NCI-H510A treated with DMSO at 0.1 percent for 48 hours (cell line): ENCODE measurements around the gene CCDC194.
"Not testable (repeated sequence)": the region's sequence is repeated elsewhere in the genome, so short reads cannot be mapped to it uniquely, and the experiment has no call there.

Source experiments
- DNase-seq: peaks from one replicate; lab custom pipeline; 2025; lab: John Stamatoyannopoulos, UW

Gene CCDC194

GRCh38 chr19:17370026-17370587 is 23.9 kb downstream of the CCDC194 start:
- no peak for DNase-seq

DNA sequence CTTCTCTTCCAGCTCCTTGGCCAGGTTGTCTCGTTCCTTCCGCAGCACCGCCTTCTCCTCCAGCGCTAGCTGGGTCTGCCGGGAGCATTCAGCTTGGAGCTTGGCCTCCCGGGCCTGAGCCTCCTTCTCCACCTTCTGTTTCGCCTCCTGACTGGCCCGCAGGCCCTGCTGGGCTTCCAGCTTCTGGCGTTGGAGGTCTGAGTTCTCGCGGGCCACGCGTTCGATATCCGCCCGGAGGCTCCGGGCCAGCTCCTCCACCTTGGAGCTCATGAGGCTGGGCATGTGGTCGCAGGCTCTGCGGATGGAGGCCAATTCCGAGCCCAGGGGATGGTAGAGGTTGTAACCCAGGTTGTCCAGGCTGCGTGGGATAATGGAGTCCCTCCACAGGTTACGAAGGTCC is 28.6 kb downstream of the CCDC194 start:
- no peak for DNase-seq

DNA sequence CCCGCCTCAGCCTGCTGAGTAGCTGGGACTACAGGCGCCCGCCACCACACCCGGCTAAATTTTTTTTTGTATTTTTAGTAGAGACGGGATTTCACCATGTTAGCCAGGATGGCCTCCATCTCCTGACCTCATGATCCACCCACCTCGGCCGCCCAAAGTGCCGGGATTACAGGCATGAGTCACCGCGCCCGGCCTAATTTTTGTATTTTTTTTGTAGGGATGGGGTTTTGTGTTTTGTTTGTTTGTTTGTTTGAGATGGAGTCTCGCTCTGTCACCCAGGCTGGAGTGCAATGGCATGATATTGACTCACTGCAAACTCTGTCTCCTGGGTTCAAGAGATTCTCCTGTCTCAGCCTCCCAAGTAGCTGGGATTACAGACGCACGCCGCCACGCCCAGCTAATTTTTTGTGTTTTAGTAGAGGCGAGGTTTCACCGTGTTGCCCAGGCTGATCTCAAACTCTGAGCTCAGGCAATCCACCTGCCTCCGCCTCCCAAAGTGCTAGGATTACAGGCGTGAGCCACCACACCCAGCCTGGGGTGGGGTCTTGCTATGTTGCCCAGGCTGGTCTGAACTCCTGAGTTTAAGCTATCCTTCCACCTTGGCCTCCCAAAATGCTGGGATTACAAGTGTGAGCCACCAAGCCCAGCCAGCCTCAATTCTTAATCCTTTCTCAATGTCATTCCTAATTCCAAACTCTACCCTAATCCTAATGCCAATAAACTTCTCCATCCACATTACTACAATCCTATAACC is 30.0 kb downstream of the CCDC194 start:
- DNase-seq: not testable (repeated sequence)

DNA sequence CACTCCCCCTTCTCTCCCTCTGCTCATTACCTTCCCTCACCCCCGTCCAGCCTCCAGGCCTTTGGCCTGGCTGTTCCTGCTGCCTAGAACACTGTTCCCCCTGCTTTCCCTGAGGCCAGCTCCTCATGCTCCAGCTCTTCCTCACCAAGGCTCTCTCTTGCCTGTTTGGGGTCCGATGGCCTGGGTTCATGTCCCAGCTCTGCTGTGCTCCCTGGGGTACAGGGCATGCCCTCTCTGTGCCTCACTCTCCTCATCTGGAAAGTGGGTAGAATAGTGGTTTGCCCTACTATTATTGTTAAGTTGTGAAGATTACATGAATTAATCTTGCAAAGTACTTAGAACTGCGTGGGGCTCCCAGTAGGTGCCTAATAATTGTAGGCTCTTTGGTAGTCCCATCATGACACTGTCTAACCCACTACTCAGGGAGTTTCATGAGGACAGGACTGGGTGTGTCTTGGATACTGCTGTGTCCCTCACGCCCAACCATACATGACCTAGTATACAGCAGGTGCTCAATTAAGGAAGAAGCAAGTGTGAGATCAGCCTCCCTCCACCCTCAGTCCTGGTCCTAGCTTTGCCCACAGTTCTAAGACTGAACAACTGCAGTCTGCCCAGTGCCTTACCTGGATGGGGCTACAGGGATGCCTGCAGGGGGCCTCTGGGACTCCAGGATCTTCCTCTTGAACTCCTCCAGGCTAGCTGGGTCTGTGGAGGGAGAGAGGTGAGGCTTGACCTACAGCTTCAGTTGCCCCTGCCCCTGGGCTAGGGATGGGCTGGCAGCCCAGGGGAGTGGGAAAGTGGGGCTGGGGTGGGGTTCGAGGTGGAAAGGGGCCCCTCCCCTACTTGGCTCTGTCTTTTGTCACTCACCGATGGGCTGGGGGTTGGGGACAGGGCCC is 33.8 kb downstream of the CCDC194 start:
- DNase-seq: no peak

- DNase-seq: no peak
Observed at GRCh38 chr19:17358395-17358794, 35.6 kb downstream of the CCDC194 start.

GRCh38 chr19:17357724-17358123 is 36.3 kb downstream of the CCDC194 start:
- peak; percentile 42 for DNase-seq

DNA sequence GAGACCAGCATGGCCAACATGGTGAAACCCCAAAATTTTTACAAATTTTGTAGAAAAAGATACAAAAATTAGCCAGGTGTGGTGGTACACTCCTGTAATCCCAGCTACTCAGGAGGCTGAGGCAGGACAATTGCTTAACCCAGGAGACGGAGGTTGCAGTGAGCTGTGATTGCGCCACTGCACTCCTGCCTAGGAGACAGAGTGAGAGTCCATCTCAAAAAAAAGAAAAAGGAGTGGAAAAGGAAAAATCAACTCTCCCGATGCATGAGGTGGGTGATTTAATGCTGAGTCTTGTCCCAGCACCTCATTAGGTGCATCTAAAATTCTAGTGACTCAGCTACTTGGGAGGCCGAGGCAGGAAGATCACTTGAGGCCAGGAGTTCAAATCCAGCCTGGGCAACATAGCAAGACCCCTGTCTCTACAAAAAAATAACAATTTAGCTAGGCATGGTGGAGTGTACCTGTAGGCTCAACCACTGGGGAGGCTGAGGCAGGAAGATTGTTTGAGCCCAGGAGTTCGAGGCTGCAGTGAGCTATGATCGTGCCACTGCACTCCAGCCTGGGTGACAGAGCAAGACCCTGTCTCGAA is 36.8 kb downstream of the CCDC194 start:
- no peak for DNase-seq

- no peak for DNase-seq
Observed at GRCh38 chr19:17353386-17353785, 40.6 kb downstream of the CCDC194 start.

GRCh38 chr19:17352608-17353280 is 41.3 kb downstream of the CCDC194 start:
- no peak for DNase-seq

DNA sequence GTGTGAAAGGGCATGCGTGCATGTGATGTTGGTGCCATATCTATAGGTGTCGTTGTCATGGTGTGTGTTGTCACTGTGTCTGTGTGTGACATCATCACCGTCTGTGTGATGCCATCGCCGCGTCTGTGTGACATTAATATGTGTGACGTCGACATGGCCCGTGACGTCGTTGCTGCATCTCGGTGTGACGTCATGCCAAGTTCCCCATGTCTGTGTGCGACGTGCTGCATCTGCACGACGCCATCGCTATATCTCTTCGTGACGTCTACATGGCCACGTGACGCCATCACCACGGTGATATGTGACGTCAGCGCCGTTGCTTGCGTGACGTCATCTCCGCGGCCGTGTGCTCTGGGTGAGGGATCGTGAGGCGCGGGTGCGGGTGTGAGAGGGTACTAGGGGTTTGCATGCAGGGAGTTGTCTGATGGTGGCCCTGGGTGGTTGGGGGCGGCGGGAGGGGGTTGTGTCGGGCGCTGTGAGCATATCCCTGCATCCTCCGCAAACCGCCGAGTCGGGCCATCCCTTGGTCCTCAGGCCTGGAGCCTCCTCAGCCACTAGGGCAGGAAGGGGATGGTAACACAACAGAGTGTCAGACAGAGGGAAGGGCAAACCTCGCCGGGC is 42.1 kb downstream of the CCDC194 start:
- DNase-seq: no peak

DNA sequence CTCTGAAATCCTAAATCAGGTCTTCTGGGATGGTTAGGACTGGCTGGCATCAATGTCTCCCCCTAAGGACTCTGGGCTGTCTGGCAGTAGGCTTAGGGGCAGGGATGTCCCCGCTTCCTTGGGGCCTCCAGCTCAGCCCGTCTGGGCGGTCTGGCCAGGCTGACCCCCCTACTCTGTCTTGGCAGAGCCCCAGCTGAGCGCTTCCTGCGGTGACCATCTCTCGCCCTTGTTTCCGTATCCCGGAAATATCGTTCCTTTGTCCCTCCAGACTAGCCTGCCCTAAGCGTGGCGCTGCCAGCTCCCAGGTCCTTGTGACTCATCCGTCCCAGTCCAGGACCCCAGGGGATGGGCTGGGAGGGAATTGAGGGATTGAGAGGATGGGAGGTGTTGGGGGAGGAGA is 45.3 kb downstream of the CCDC194 start:
- DNase-seq: no peak

- no peak for DNase-seq
Observed at GRCh38 chr19:17347877-17348276, 46.1 kb downstream of the CCDC194 start.

GRCh38 chr19:17347361-17347760 is 46.6 kb downstream of the CCDC194 start:
- DNase-seq: no peak

GRCh38 chr19:17346109-17346671 is 47.8 kb downstream of the CCDC194 start:
- DNase-seq: peak; percentile 48

- DNase-seq: no peak
Observed at GRCh38 chr19:17341845-17342244, 52.2 kb downstream of the CCDC194 start.

GRCh38 chr19:17341386-17341785 is 52.6 kb downstream of the CCDC194 start:
- no peak for DNase-seq

GRCh38 chr19:17340871-17341357 is 53.1 kb downstream of the CCDC194 start:
- no peak for DNase-seq
